Endodermal cell (in vitro differentiated cells): ENCODE results near the gene AZIN2. TPM values are rescaled to one million over a fixed set of nuclear protein-coding genes. Genes with fewer than 3 reads are reported as not detected.

Experiments used
- DNase-seq: peaks from one replicate; pipeline ENCODE4 v3.0.0-alpha.2; 2017
- H3K27ac ChIP-seq: 2 replicates; pipeline ENCODE4 v1.5.1; 2013; ENCODE audit warnings: mild to moderate bottlenecking, low read depth, low read length, moderate library complexity
- H3K27me3 ChIP-seq: 2 replicates; pipeline ENCODE4 v1.6.1; 2013; ENCODE audit warnings: mild to moderate bottlenecking, low read length, moderate library complexity; ENCODE audit not compliant: insufficient read depth, control insufficient read depth, poor library complexity, severe bottlenecking
- H3K36me3 ChIP-seq: 2 replicates; pipeline ENCODE4 v1.7.0; 2013; ENCODE audit warnings: mild to moderate bottlenecking, low read length, moderate library complexity; ENCODE audit not compliant: control insufficient read depth, insufficient read depth
- H3K4me1 ChIP-seq: one replicate; pipeline ENCODE4 v1.7.0; 2013; ENCODE audit warnings: low read length; ENCODE audit not compliant: control insufficient read depth, insufficient read depth
- H3K4me3 ChIP-seq: 2 replicates; pipeline ENCODE4 v1.5.1; 2013; ENCODE audit warnings: mild to moderate bottlenecking, low read length, moderate library complexity
- H3K9ac ChIP-seq: 2 replicates; pipeline ENCODE4 v1.6.1; 2013; ENCODE audit warnings: mild to moderate bottlenecking, low read length, moderate library complexity; ENCODE audit not compliant: poor library complexity, severe bottlenecking; ENCODE audit errors: extremely low read depth
- H3K9me3 ChIP-seq: 2 replicates; pipeline ENCODE4 v1.6.1; 2013; ENCODE audit warnings: mild to moderate bottlenecking, low read length, moderate library complexity; ENCODE audit not compliant: control insufficient read depth
- H3K27ac Mint-ChIP-seq: 2 replicates; pipeline ENCODE4 v1.8.0; 2020; ENCODE audit warnings: mixed read lengths
- H3K27me3 Mint-ChIP-seq: 2 replicates; pipeline ENCODE4 v1.8.0; 2021; ENCODE audit warnings: mild to moderate bottlenecking, mixed read lengths; ENCODE audit not compliant: insufficient read depth
- H3K36me3 Mint-ChIP-seq: 2 replicates; pipeline ENCODE4 v1.8.0; 2020; ENCODE audit warnings: low read depth, mixed read lengths
- H3K4me1 Mint-ChIP-seq: 2 replicates; pipeline ENCODE4 v1.8.0; 2020; ENCODE audit warnings: mixed read lengths
- H3K4me3 Mint-ChIP-seq: 2 replicates; pipeline ENCODE4 v1.8.0; 2020; ENCODE audit warnings: mild to moderate bottlenecking, moderate library complexity, mixed read lengths
- H3K9me3 Mint-ChIP-seq: 2 replicates; pipeline ENCODE4 v1.8.0; 2020; ENCODE audit warnings: mild to moderate bottlenecking, mixed read lengths
- WGBS, 2 experiments: methylation state at CpG; one replicate each; pipeline versions ENCODE4 v1.1.5 to v1.1.7; 2013; ENCODE audit warnings: missing lambda C conversion rate in 2 of 2, mixed read lengths in 1 of 2; ENCODE audit not compliant: insufficient coverage in 1 of 2, insufficient read length in 1 of 2; 5-methylcytosine and 5-hydroxymethylcytosine counted together
- total RNA-seq, 2 donors: library from RNA; stranded (reverse); fragmentation: NEBNext Ultra II Directional in 1 of 2; extraction: Animal tissue kit (Norgen Biotek cat#: 25700) in 1 of 2; gene quantifications; 2 replicates in 1 of 2; 3 replicates in 1 of 2; pipeline ENCODE4 v1.2.1, GENCODE V29; 2021
- TF ChIP-seq, protein P1 (sequence below): fragments of 200-600 bp; sonication (generic); conservative IDR thresholded peaks from 2 replicates; pipeline ENCODE4 v1.5.0; 2021; ENCODE audit warnings: antibody characterized with exemption, mild to moderate bottlenecking

The AZIN2 gene
- total RNA-seq, 2 donors from 2014 or later, result 1.7 to 3.0 TPM

DNA sequence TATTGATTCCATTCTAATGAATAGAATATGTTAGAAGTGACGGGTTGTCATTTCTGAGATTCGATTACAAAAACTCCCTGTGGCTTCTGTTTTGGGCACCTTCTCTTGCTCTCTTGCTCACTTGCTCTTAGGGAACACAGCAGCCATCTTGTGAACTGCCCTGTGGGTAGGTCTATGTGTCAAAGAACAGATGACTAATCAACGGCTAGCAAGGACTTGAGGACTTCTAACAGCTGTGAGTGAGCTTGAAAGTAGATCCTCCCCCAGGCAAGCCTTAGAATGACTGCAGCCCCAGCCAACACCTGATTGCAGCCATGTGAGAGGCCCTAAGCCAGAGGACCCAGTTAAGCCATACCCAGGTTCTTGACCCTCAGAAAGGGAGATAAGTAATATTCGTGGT lies 49.3 kb downstream of the AZIN2 start:
- Mint-ChIP-seq H3K27me3 (peaks cover 14% of the 10 kb centered on the region), H3K27ac (no peak overlapping the region), H3K36me3 (peaks cover 4% of the 10 kb centered on the region), H3K9me3 (peaks cover 7% of the 10 kb centered on the region), H3K4me1 (peaks cover 8% of the 10 kb centered on the region), H3K4me3 (no peak overlapping the region)
- Histone ChIP-seq H3K27me3 (no peaks in the 10 kb centered on the region), H3K36me3 (no peaks in the 10 kb centered on the region), H3K9me3 (no peaks in the 10 kb centered on the region), H3K27ac (no peak overlapping the region), H3K9ac (no peak overlapping the region), H3K4me1 (peaks cover 4% of the 10 kb centered on the region), H3K4me3 (no peak overlapping the region)
- 81 to 84% methylated on average over 3 to 4 of the region's 4 CpGs for WGBS, 2 experiments
- DNase-seq, result peak; percentile 23
- TF ChIP-seq, protein P1, sequence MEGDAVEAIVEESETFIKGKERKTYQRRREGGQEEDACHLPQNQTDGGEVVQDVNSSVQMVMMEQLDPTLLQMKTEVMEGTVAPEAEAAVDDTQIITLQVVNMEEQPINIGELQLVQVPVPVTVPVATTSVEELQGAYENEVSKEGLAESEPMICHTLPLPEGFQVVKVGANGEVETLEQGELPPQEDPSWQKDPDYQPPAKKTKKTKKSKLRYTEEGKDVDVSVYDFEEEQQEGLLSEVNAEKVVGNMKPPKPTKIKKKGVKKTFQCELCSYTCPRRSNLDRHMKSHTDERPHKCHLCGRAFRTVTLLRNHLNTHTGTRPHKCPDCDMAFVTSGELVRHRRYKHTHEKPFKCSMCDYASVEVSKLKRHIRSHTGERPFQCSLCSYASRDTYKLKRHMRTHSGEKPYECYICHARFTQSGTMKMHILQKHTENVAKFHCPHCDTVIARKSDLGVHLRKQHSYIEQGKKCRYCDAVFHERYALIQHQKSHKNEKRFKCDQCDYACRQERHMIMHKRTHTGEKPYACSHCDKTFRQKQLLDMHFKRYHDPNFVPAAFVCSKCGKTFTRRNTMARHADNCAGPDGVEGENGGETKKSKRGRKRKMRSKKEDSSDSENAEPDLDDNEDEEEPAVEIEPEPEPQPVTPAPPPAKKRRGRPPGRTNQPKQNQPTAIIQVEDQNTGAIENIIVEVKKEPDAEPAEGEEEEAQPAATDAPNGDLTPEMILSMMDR, result no peak

DNA sequence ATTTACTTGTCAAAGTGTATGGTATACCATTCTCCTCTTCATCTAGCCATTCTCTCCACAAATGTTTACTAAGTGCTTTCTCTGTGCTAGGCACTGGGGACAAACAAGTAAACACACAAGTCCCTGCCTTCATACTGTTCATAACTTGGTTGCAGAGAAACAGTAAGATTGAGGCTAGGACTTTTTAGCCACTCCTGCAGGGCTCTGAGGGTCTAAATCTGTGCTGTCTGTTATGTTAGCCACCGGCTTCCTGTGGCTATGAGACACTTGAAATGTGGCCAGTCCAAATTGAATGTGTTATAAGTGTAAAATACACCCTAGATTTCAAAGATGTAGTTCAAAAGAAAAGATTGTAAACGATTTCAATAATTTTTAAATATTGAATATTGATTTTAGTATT lies 50.2 kb downstream of the AZIN2 start:
- Histone ChIP-seq H3K9ac (no peak overlapping the region), H3K9me3 (no peaks in the 10 kb centered on the region), H3K27me3 (no peaks in the 10 kb centered on the region), H3K27ac (no peak overlapping the region), H3K4me1 (peaks cover 4% of the 10 kb centered on the region), H3K4me3 (no peak overlapping the region), H3K36me3 (no peaks in the 10 kb centered on the region)
- Mint-ChIP-seq H3K4me3 (no peak overlapping the region), H3K27me3 (peaks cover 5% of the 10 kb centered on the region), H3K4me1 (peaks cover 8% of the 10 kb centered on the region), H3K9me3 (peaks cover 6% of the 10 kb centered on the region), H3K36me3 (no peaks in the 10 kb centered on the region), H3K27ac (no peak overlapping the region)
- 94% methylated on average over 1 of the region's 2 CpGs; no CpG with 5 or more reads in 1 of the 2 experiments for WGBS, 2 experiments
- DNase-seq, result no peak
- TF ChIP-seq, protein P1, result no peak

DNA sequence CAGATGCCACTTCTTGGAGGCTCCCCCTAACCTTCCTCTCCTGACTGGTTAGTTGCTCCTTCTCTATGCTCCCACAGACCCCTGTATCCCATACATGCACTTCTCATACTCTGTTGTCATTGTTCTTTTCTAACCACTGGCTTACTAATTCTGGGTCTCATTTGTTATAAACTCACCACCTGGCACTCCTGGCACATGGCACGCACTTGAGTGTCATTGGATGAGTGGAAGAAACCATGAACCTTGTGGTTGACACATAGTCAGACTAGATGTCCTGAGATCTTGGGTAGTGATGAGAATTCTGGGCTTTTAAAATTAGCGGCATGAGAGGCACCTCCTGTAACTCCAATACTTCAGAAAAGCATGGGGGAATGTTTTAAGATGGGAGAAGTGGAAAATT lies 51.6 kb downstream of the AZIN2 start:
- 91 to 94% methylated on average over 1 to 2 of the region's 2 CpGs for WGBS, 2 experiments
- H3K4me3 ChIP-seq, result no peak overlapping the region
- H3K4me3 Mint-ChIP-seq, result no peak overlapping the region
- H3K4me1 Mint-ChIP-seq, result peaks cover 8% of the 10 kb centered on the region
- no peaks in the 10 kb centered on the region for H3K9me3 ChIP-seq
- no peaks in the 10 kb centered on the region for H3K27me3 ChIP-seq
- no peaks in the 10 kb centered on the region for H3K9me3 Mint-ChIP-seq
- peaks cover 4% of the 10 kb centered on the region for H3K4me1 ChIP-seq
- no peaks in the 10 kb centered on the region for H3K27me3 Mint-ChIP-seq
- no peak overlapping the region for H3K9ac ChIP-seq
- TF ChIP-seq, protein P1, result no peak
- no peaks in the 10 kb centered on the region for H3K36me3 Mint-ChIP-seq
- DNase-seq, result no peak
- H3K27ac Mint-ChIP-seq, result no peak overlapping the region
- no peaks in the 10 kb centered on the region for H3K36me3 ChIP-seq
- no peak overlapping the region for H3K27ac ChIP-seq
